Measurements from ENCODE around the gene SLC24A5. TPM values are rescaled to one million over a fixed set of nuclear protein-coding genes. Genes with fewer than 3 reads are reported as not detected.

Gene SLC24A5
- total RNA-seq, 1 donor from 2014 or later = not detected

DNA sequence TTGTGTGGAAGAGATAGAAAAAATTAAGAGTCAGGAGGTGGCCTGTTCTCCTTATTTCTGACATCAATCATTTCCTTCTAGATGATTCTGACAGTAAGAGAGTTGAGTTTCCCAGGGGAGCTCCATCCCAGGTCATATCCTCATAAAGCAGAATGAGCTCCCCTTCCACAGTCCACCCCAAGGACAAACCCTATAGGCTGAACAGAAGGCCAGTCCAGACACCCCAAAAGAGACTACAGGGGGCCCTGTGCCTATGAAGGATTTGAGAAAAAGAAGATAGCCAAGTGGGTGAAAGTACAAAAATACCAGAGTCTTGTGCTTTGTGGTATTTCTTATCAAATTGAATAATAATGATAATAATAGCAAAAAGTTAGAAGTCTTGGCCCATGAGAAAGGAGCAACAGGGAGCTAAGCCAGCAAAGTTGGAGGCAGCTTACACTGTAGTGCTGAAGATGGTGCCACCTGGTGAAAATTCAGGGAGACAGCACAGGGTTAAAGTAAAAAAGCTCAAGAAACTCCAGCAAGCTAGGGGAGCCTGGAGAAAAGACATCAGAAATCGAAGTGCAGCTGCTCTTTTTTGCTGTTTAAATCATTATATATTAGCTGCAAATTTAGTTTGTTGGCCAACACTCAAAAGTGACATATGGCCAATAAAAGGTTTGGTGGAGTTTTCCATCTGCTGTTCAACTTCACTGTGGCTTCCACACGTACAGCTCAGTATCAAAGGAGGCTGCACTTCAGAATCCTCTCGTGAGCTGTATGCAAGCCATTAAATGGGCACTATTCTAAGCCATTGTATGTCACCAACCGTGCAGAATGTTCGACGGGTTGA, 35.8 kb upstream of the SLC24A5 start:
- H3K27ac Mint-ChIP-seq (ENCODE audit: unreplicated experiment) = no peak overlapping the region
- no peaks in the 10 kb centered on the region for H3K36me3 Mint-ChIP-seq (ENCODE audit: low read depth)
- TF ChIP-seq, protein P1, sequence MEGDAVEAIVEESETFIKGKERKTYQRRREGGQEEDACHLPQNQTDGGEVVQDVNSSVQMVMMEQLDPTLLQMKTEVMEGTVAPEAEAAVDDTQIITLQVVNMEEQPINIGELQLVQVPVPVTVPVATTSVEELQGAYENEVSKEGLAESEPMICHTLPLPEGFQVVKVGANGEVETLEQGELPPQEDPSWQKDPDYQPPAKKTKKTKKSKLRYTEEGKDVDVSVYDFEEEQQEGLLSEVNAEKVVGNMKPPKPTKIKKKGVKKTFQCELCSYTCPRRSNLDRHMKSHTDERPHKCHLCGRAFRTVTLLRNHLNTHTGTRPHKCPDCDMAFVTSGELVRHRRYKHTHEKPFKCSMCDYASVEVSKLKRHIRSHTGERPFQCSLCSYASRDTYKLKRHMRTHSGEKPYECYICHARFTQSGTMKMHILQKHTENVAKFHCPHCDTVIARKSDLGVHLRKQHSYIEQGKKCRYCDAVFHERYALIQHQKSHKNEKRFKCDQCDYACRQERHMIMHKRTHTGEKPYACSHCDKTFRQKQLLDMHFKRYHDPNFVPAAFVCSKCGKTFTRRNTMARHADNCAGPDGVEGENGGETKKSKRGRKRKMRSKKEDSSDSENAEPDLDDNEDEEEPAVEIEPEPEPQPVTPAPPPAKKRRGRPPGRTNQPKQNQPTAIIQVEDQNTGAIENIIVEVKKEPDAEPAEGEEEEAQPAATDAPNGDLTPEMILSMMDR (conservative IDR thresholded peaks at IDR 0.05) = peak; percentile 62
- H3K9me3 Mint-ChIP-seq = peaks cover 6% of the 10 kb centered on the region
- no peak for DNase-seq (ENCODE audit: low read depth, low spot score)
- H3K4me1 Mint-ChIP-seq = peaks cover 7% of the 10 kb centered on the region
- H3K4me3 Mint-ChIP-seq = no peak overlapping the region
- H3K27me3 Mint-ChIP-seq (ENCODE audit: low read depth) = no peaks in the 10 kb centered on the region

DNA sequence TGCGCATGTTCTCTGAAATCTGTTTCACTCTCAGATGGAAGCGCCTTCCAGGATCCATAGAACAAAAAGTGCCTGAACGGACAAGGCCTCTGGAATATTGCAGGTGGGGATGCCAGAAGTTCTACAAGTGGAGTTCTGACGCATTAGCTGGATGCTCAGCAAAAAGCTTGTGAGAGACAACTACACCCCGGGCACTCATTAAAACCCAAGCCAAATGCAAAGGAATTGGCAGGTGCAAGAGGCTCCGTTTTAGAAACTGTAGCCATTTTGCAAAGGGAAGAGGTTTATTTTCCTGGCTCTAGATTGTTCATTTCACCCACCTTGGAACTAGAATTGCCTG, 35.2 kb upstream of the SLC24A5 start:
- Mint-ChIP-seq H3K4me1 (peaks cover 12% of the 10 kb centered on the region), H3K9me3 (peaks cover 6% of the 10 kb centered on the region), H3K27ac (ENCODE audit: unreplicated experiment) (no peak overlapping the region), H3K36me3 (ENCODE audit: low read depth) (no peaks in the 10 kb centered on the region), H3K27me3 (ENCODE audit: low read depth) (no peaks in the 10 kb centered on the region), H3K4me3 (no peak overlapping the region)
- TF ChIP-seq, protein P1 (conservative IDR thresholded peaks at IDR 0.05) = no peak
- no peak for DNase-seq (ENCODE audit: low read depth, low spot score)

DNA sequence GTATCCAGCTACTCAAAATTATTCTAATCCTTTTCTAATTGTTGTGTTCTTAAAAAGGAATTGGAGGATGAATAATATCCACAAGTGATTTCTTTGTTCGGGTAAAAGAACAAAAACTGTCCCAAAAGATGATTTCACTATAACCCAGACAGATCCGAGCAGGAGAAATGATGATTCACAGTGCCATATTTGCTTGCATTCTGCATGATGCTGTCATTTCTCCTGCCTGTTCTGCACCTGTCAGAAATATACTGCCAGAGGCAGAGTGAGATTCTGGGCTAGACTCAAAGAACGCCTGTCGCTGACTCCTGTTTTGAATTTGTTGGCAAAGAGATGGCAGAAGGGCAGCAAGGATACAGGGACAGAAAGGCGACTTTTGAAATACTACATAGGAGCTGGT, 34.7 kb upstream of the SLC24A5 start:
- Mint-ChIP-seq H3K36me3 (ENCODE audit: low read depth) (no peaks in the 10 kb centered on the region), H3K27me3 (ENCODE audit: low read depth) (no peaks in the 10 kb centered on the region), H3K4me3 (no peak overlapping the region), H3K27ac (ENCODE audit: unreplicated experiment) (no peak overlapping the region), H3K9me3 (peaks cover 6% of the 10 kb centered on the region), H3K4me1 (peaks cover 12% of the 10 kb centered on the region)
- DNase-seq (ENCODE audit: low read depth, low spot score) = no peak
- TF ChIP-seq, protein P1 (conservative IDR thresholded peaks at IDR 0.05) = no peak

DNA sequence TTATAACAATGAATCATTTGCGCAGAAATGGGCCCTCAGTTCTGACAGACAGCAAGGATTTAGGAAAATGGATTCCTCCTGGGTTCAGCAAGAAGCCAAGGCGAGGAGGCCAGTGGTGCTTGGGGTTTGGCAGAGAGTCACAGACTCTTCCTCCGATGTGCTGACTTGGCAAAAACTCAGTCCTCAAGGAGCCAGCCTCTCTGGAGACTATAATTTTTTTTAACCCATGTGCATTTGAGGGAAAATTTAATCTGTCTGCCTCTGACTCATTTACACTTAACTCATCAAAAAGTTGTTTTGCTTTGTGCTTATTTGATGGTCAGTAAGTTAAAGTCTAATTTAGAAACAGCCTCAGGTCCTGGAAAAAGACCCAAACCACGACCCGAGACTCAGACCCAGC, 34.2 kb upstream of the SLC24A5 start:
- Mint-ChIP-seq H3K27me3 (ENCODE audit: low read depth) (no peaks in the 10 kb centered on the region), H3K27ac (ENCODE audit: unreplicated experiment) (no peak overlapping the region), H3K4me1 (peaks cover 12% of the 10 kb centered on the region), H3K9me3 (peaks cover 6% of the 10 kb centered on the region), H3K36me3 (ENCODE audit: low read depth) (no peaks in the 10 kb centered on the region), H3K4me3 (no peak overlapping the region)
- TF ChIP-seq, protein P1 (conservative IDR thresholded peaks at IDR 0.05) = no peak
- no peak for DNase-seq (ENCODE audit: low read depth, low spot score)

DNA sequence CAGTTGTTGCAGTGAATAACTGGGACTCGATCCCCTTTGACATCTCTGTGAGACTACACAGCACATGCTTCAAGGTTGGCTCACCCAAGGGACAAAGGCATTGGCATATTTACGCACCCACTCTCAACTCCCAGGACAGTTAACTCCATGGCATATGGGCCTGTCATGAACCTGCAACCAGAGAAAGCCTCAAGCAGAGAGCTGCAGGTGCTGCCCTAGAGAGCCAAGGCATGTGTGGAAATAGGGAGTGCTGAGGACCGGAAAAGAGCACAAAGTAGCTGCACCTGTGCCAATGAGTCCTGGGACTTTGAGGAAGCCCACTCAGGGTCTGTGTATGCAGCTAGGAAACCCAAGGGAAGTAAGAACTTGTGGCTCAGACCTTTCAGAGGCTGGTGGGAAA, 32.9 kb upstream of the SLC24A5 start:
- no peak overlapping the region for H3K27ac Mint-ChIP-seq (ENCODE audit: unreplicated experiment)
- H3K9me3 Mint-ChIP-seq = peaks cover 6% of the 10 kb centered on the region
- H3K4me3 Mint-ChIP-seq = no peak overlapping the region
- TF ChIP-seq, protein P1 (conservative IDR thresholded peaks at IDR 0.05) = no peak
- no peaks in the 10 kb centered on the region for H3K36me3 Mint-ChIP-seq (ENCODE audit: low read depth)
- peaks cover 12% of the 10 kb centered on the region for H3K4me1 Mint-ChIP-seq
- H3K27me3 Mint-ChIP-seq (ENCODE audit: low read depth) = no peaks in the 10 kb centered on the region
- no peak for DNase-seq (ENCODE audit: low read depth, low spot score)

All from neural crest cell (in vitro differentiated cells).